MCF 10A (cell line): ENCODE data around the gene DPYD. TPM values are rescaled to one million over a fixed set of nuclear protein-coding genes. Genes with fewer than 3 reads are reported as not detected.

ENCODE experiments used
- BruUV-seq: library from RNA; stranded (reverse); fragments of 400-500 nt; replicated peaks from 2 replicates; lab custom pipeline; 2021; lab: Mats Ljungman, UMichigan
- CTCF ChIA-PET: fragments of 300-600 bp; sonication (Branson Sonifier 250); formaldehyde crosslinking; extraction: SDS; loops from one replicate; lab custom pipeline; 2021; ENCODE audit warnings: antibody characterized with exemption, inconsistent platforms; lab: Yijun Ruan, JAX
- POLR2A ChIA-PET: fragments of 300-600, 350-650 bp; sonication (Branson Sonifier 250); formaldehyde crosslinking; extraction: SDS; loops from one replicate; lab custom pipeline; 2020; ENCODE audit warnings: antibody characterized with exemption, inconsistent platforms; lab: Yijun Ruan, JAX
- DNase-seq: peaks from one replicate; pipeline ENCODE4 v3.0.0-alpha.2; 2018; ENCODE audit not compliant: unreplicated experiment
- H3K27ac Mint-ChIP-seq: one replicate; pipeline ENCODE4 v1.8.0; 2022; ENCODE audit warnings: mild to moderate bottlenecking, low read depth, mixed read lengths; ENCODE audit not compliant: unreplicated experiment
- H3K27me3 Mint-ChIP-seq: one replicate; pipeline ENCODE4 v1.8.0; 2022; ENCODE audit warnings: mixed read lengths; ENCODE audit not compliant: insufficient read depth, unreplicated experiment
- H3K36me3 Mint-ChIP-seq: one replicate; pipeline ENCODE4 v1.8.0; 2022; ENCODE audit warnings: mild to moderate bottlenecking, moderate library complexity, mixed read lengths; ENCODE audit not compliant: insufficient read depth, unreplicated experiment
- H3K4me1 Mint-ChIP-seq: one replicate; pipeline ENCODE4 v1.8.0; 2022; ENCODE audit warnings: mixed read lengths; ENCODE audit not compliant: insufficient read depth, unreplicated experiment
- H3K4me3 Mint-ChIP-seq: one replicate; pipeline ENCODE4 v1.8.0; 2022; ENCODE audit warnings: mild to moderate bottlenecking, moderate library complexity, mixed read lengths; ENCODE audit not compliant: unreplicated experiment
- H3K9me3 Mint-ChIP-seq: one replicate; pipeline ENCODE4 v1.8.0; 2022; ENCODE audit warnings: mixed read lengths; ENCODE audit not compliant: unreplicated experiment
- CTCF ChIP-seq: fragments of 200-600 bp; IDR thresholded peaks from one replicate; pipeline ENCODE4 v1.8.0; 2022; ENCODE audit warnings: antibody characterized with exemption, mild to moderate bottlenecking; ENCODE audit not compliant: unreplicated experiment
- intact Hi-C: fragments of 100-400 bp; cut with micrococcal nuclease; formaldehyde crosslinking; loops from 2 replicates; pipeline ENCODE4 v1.14.1; 2022
- total RNA-seq: library from RNA; stranded (reverse); gene quantifications from 2 replicates; pipeline ENCODE4 v1.2.3, GENCODE V29; 2022

Gene DPYD
- total RNA-seq, 1 experiment from 2014 or later = 48.2 TPM

DNA sequence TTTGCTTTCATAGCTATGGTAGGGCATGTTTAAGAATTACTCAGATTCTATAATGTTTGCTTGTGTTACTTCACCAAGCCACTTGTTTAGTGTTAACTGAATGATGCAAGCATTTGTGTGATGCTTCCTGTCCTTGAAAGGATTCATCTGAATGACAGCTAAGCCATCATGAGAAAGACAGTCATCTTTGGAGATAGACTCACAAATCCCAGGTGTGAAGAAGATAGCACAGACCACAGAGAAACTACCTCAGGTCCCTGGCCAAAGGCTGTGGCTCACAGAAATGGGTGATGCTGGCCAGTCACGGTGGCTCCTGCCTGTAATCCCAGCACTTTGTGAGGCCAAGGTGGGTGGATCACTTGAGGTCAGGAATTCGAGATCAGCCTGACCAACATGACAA lies 321.4 kb downstream of the DPYD start:
- Mint-ChIP-seq H3K4me3 (no peak overlapping the region), H3K9me3 (no peaks in the 10 kb centered on the region), H3K27ac (no peak overlapping the region), H3K36me3 (no peaks in the 10 kb centered on the region), H3K4me1 (no peaks in the 10 kb centered on the region), H3K27me3 (no peaks in the 10 kb centered on the region)
- ChIA-PET POLR2A (interaction anchor here (1.0 kb wide), 1 partner anchor 29 kb away, joined by 3 read pairs; no protein-coding TSS in a partner anchor), CTCF (interaction anchor here (0.7 kb wide), 2 partner anchors 271 to 350 kb away, joined by 3 to 4 read pairs; no protein-coding TSS in a partner anchor)
- TF ChIP-seq CTCF = no peak
- no TSS peak for BruUV-seq
- intact Hi-C loops = no loop called here
- peak; percentile 10 for DNase-seq

DNA sequence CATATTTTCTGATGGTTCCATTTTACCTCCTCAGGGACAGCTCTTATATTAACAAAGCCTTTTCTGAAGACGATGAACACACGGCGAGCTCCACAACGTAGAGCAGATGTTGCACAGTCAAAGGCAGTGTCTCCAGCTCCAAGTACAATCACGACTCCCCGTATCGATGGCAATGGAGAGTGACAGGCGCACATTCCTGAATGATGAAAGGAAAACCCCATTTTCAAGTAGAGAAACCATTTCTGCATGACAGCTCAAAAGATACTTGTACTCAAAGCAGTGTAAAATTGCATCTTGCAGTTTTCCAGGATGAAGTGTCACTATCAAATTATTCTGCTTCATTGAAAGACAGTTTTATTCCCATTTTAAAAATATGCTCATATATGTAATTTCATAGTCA lies 327.6 kb downstream of the DPYD start:
- Mint-ChIP-seq H3K36me3 (peaks cover 19% of the 10 kb centered on the region), H3K27ac (no peak overlapping the region), H3K27me3 (no peaks in the 10 kb centered on the region), H3K4me1 (no peaks in the 10 kb centered on the region), H3K9me3 (no peaks in the 10 kb centered on the region), H3K4me3 (no peak overlapping the region)
- POLR2A ChIA-PET = interaction anchor here (0.7 kb wide), 1 partner anchor 24 kb away, joined by 3 read pairs; no protein-coding TSS in a partner anchor
- TF ChIP-seq CTCF = no peak
- DNase-seq = no peak
- BruUV-seq = no TSS peak
- CTCF ChIA-PET = no interaction called here
- intact Hi-C loops = no loop called here

- intact Hi-C loops = no loop called here
- no peaks in the 10 kb centered on the region for H3K4me1 Mint-ChIP-seq
- ChIA-PET CTCF (no interaction called here), POLR2A (interaction anchor here (0.9 kb wide), 1 partner anchor 8 kb away, joined by 3 read pairs; no protein-coding TSS in a partner anchor)
- no peak for TF ChIP-seq CTCF
- no peak overlapping the region for H3K27ac Mint-ChIP-seq
- no peaks in the 10 kb centered on the region for H3K9me3 Mint-ChIP-seq
- no peak for DNase-seq
- no peaks in the 10 kb centered on the region for H3K27me3 Mint-ChIP-seq
- H3K36me3 Mint-ChIP-seq = peaks cover 19% of the 10 kb centered on the region
- H3K4me3 Mint-ChIP-seq = no peak overlapping the region
- BruUV-seq = no TSS peak
Measured at GRCh38 chr1:97588772-97589171, 332.1 kb downstream of the DPYD start.

DNA sequence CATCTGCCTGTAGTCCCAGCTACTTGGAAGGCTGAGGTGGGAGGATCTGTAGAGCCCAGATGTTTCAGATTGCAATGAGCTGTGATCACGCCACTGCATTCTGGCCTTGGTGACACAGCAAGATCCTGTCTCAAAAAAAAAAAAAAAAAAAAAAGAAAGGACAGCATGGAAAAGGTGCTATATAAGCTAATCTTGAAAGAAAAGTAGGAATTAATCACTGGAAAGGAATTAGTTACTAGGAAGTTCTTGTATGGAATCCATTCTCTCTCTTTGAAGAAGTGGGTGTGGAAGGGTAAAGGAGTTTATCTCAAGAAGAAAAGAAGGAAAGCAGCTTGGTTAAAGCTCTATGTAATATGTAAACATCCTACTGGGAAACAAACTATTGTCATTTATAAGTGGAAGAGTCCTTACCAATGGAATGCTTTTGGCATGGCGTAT lies 339.2 kb downstream of the DPYD start:
- Mint-ChIP-seq H3K9me3 (no peaks in the 10 kb centered on the region), H3K4me3 (no peak overlapping the region), H3K27me3 (no peaks in the 10 kb centered on the region), H3K36me3 (peaks cover 24% of the 10 kb centered on the region), H3K27ac (no peak overlapping the region), H3K4me1 (no peaks in the 10 kb centered on the region)
- intact Hi-C loops = no loop called here
- CTCF ChIA-PET = interaction anchor here (0.6 to 1.2 kb wide), 2 partner anchors 21 to 22 kb away, joined by 3 read pairs; no protein-coding TSS in a partner anchor
- BruUV-seq = no TSS peak
- no peak for DNase-seq
- TF ChIP-seq CTCF = no peak
- POLR2A ChIA-PET = no interaction called here
